GM21825 (cell line): ENCODE measurements around the gene CGN.
"Not testable (repeated sequence)": the region's sequence is repeated elsewhere in the genome, so short reads cannot be mapped to it uniquely, and the experiment has no call there.

Experiments
- ATAC-seq: cut with Tn5 transposase; IDR thresholded peaks from one replicate; pipeline ENCODE4 v1.9.1; 2021; ENCODE audit warnings: mild to moderate bottlenecking, moderate library complexity; ENCODE audit not compliant: unreplicated experiment

Gene CGN

DNA sequence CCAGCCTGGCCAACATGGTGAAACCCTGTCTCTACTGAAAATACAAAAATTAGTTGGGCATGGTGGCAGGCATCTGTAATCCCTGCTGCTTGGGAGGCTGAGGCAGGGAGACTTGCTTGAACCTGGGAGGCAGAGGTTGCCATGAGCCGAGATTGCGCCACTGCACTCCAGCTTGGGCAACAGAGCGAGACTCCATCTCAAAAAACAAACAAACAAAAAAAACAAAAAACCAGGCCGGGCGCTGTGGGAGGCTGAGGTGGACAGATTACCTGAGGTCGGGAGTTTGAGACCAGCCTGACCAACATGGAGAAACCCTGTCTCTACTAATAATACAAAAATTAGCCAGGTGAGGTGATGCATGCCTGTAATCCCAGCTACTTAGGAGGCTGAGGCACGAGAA, 11.2 kb downstream of the CGN start:
- not testable (repeated sequence) for ATAC-seq

DNA sequence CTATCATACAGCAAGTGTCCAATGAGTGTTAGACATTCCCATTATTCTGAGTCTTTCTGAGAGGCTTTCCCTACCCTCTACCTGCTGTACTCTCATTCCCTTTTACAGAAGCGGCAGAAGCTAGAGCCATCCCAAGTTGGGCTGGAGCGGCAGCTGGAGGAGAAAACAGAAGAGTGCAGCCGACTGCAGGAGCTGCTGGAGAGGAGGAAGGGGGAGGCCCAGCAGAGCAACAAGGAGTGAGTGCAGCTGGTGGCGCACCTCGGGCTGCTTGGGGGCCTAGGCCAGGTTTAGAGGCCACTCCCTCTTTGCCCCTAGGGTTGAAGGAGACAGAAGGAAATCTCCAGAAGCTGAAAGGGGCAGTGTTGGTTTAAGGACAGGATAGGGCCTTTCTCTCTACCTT, 12.1 kb downstream of the CGN start:
- ATAC-seq, result no peak

DNA sequence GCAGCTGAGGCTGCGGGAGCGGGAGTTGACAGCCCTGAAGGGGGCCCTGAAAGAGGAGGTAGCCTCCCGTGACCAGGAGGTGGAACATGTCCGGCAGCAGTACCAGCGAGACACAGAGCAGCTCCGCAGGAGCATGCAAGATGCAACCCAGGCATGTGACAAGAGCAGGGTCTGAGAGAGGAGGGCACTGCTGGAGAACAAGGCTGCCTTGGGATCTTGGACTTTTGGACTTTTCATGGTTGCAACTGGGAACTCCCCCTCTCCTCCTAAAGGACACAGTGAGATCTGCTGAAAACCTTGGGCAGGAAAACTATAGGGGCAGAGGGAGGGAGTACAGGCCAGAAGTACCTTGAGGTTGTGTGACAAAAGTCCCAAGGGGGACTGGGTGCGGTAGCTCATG, 13.5 kb downstream of the CGN start:
- ATAC-seq, result no peak

DNA sequence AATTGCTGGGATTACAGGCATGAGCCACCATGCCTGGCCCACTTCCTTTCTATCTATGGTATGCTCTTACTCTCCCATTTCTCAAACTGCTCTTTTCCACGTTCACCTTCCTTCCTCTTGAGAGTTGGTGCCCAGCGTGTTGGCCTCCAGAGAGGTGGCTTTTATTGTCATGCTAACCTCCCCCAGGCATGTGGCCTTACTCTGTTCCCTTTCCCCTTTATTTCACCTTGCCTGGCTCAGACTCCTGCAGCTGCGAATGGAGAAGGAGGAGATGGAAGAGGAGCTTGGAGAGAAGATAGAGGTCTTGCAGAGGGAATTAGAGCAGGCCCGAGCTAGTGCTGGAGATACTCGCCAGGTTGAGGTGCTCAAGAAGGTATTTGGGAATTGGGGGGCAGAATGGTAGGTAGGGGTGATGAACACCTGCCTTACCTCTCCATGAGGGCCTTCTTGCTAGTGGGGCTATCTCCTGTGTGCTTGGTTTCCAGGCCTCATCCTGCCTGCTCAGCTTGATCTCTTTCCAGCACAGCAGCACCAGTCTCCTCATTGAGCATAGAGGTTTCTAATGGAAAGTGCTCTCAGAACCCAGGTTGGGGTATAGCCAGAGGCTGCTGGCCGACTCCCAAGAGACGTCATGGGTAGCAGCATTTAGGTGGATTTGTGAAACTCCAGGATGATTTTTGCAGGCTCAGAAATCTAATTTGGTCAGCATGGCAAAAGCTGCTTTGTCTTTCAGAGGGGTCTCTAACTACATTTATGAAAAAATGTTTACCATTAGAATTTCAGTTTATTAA, 15.7 kb downstream of the CGN start:
- ATAC-seq, result no peak

DNA sequence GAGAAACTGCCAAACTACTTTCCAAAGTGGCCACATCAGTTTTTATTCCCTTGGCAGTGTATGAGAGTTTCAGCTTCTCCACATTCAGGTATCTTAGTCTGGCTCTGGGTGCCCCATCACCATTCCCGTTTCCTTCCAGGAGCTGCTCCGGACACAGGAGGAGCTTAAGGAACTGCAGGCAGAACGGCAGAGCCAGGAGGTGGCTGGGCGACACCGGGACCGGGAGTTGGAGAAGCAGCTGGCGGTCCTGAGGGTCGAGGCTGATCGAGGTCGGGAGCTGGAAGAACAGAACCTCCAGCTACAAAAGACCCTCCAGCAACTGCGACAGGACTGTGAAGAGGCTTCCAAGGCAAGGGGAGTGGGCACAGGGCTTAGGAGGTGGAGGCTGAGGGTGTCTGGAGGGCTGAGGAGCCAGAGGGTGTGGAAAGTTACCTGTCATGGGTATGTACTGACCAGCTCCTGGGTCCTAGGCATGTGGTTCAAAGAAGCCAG, 18.1 kb downstream of the CGN start:
- no peak for ATAC-seq

DNA sequence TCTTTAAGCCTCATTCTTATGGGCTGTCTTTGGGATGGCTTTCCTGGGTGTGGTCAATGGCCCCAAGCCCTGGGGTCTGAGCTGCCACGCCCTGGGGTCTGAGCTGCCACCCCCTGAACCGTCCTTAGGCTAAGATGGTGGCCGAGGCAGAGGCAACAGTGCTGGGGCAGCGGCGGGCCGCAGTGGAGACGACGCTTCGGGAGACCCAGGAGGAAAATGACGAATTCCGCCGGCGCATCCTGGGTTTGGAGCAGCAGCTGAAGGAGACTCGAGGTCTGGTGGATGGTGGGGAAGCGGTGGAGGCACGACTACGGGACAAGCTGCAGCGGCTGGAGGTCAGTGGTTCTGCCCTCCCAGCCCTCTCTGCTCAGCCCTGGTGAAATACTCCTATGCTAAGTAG, 18.6 kb downstream of the CGN start:
- no peak for ATAC-seq

DNA sequence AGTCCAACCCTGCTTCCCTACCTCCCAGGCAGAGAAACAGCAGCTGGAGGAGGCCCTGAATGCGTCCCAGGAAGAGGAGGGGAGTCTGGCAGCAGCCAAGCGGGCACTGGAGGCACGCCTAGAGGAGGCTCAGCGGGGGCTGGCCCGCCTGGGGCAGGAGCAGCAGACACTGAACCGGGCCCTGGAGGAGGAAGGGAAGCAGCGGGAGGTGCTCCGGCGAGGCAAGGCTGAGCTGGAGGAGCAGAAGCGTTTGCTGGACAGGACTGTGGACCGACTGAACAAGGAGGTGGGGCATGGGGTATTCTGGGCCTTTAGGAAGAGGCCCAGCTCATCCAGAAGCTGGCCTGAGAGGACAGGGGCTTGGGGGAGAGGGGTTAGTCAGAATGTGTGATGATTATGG, 19.3 kb downstream of the CGN start:
- no peak for ATAC-seq

DNA sequence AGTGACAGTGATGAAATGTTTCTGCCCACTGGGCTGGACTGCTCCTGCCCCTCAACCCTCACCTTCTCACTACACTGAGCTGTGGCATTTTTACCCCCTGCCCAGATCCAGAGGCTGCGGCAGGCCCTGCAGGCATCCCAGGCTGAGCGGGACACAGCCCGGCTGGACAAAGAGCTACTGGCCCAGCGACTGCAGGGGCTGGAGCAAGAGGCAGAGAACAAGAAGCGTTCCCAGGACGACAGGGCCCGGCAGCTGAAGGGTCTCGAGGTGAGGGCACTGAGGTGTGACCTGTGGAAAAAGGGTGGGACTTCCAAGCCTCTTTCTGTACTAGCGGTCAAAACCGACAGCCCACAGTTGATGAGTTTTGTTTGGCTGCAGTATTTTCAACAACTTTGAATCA, 22.7 kb downstream of the CGN start:
- no peak for ATAC-seq

DNA sequence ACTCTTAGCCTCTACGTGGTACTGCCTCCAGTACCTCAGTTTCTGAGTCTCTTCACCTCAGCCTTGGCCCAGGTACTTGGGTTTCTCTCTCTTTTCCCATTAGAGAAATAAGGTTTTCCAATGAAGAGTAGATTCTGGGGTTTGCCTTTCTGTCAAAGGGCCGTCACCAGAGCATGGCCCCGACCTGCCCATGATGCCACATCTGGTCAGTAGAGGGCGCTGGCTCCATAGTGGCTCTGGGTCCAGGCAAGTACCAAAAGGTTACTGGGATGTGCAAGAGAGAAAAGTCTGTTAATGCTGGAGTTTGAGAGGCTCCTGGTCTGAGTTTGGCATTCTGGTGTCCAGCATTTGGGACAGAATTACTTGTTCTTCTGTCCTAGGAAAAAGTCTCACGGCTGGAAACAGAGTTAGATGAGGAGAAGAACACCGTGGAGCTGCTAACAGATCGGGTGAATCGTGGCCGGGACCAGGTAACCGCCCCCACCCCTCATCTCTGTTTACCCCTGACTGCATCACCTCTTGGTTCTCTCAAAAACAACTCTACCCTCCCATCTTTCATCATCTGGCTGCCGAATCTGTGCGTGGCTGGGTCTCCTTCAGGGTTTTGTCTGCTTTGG, 23.6 kb downstream of the CGN start:
- ATAC-seq, result no peak

DNA sequence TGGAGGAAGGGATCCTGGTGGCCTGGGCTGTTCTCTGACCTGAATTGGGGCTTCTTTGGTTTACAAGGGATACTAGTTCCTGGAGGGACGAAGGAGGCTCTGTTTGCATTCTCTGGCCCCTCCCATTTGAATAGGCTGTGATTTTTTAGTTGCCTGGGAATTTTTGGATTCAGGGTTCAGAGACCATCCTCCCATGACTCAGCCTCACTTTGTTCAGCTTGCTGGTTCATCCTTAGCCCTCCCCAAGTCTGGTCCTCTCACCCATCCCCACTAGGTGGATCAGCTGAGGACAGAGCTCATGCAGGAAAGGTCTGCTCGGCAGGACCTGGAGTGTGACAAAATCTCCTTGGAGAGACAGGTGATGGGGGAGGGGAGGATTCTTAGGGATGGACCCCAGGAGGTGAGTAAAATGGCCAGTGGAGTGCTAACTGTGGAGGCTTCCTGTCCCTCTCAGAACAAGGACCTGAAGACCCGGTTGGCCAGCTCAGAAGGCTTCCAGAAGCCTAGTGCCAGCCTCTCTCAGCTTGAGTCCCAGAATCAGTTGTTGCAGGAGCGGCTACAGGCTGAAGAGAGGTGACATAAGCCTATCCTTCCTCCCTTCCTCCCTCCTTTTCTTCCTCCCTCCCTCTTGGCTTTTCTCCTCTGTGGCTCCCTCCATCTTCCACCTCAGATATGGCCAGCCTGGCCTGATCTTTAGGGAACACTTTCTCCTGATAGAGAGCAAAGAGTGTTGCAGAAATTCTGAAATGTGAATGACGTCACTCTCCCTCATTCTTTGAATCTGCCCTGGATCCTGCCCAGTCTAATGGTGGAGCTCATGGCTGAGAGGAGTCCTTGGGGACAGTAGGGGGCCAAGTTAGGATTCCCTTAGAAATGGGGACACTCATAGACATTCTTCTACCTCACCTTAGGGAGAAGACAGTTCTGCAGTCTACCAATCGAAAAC, 24.4 kb downstream of the CGN start:
- ATAC-seq, result no peak

DNA sequence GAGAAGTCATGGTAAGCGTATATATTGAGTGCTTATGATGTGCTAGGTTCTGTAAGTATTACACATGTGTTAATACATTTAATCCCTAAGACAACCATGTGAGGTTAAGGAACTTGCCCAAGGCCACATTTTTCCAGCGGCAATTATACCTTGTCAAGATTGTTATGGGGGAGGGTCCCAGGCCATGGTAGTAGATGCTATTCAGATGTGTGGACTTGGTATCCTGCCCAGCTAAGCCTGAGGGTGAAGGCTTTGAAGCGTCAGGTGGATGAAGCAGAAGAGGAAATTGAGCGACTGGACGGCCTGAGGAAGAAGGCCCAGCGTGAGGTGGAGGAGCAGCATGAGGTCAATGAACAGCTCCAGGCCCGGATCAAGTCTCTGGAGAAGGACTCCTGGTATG, 25.3 kb downstream of the CGN start:
- no peak for ATAC-seq

DNA sequence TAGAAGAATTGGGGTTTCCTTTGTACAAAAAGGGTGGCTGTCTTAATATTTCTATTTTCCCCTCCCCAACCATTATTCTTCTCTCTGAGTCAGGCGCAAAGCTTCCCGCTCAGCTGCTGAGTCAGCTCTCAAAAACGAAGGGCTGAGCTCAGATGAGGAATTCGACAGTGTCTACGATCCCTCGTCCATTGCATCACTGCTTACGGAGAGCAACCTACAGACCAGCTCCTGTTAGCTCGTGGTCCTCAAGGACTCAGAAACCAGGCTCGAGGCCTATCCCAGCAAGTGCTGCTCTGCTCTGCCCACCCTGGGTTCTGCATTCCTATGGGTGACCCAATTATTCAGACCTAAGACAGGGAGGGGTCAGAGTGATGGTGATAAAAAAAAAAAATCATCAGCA, 25.9 kb downstream of the CGN start:
- no peak for ATAC-seq

DNA sequence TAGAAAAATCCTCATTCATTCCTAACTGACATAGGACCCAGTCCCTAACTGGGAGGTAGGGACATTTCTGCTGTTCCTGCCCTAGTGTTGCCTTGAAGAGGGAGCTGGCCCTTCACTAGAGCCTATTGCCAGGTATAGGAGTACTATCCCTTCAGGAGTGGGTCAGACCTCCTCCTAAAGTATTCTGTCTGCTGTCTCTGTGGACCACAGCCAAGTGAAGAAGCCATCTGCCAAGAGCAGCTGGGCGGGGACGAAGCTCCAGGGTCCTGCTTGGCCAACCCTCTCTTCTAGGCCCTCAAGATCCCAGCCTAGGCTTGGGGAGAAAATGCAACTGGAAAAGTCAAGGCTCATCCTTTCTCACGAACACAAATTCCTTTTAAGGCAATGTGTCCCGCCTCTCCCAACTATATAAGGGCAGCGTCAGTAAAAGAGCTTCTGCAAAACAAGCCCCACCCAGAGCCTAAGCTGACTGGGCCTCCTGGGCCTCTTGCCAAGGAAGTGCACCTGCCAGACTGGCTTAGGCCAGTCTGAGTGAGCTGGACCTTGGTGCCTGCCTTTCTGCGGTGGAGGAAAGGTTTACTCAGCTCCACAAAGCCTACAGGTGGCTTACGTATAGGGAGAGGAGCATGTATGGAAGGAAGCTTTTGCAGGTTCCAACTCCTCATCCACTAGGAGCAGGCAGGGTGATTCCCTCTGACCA, 28.3 kb downstream of the CGN start:
- peak; percentile 25 for ATAC-seq

DNA sequence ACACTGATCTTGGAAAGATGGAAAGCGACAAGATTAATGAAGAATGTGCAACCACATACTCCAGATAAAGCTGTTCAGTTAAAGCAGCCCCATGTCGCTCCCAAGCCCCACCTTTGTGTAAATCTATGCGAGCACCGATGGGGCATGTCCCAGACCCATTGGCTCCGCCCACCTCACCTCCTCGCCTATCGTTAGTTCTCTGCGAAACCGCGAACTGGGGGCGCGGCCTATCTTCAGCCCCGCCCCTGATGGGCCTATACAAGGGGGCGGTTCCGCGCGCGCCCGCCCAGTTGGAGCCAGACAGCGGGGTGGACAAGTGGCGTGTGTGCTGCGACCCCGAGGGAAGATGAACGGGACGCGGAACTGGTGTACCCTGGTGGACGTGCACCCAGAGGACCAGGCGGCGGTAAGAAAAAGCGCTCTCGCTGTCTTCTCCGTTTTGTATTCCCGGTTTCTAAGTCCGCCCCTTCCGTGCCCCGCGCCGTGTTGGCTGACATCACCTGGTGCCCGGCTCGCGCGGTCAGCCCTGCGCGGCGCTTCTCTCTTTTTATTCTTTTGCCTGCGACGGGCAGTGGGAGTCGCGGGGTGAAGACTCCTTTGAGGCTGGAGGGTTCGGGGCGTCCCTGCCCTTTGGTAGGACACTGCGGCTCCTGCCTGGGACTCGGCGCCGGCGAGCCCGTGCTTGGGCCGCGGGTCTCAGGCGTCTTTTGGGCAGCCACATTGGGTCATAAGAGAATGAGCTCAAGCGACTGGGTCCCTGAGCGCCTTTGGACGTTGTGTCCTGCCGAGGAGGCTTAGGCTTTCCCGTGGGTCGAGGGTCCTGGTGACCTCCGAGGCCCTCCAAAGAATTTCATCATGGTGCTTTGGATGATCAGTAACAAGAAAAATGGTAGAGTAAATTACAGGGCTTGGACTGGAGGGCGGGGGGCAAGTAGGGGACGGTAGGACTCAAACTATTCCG, 29.1 kb downstream of the CGN start, which contains the start of gene TUFT1:
Gene TUFT1 (plus strand): TSS at position 289 of the 961 bp plus-strand sequence. CDS start 58 bp downstream, at position 347.
- peak; percentile 91 for ATAC-seq

DNA sequence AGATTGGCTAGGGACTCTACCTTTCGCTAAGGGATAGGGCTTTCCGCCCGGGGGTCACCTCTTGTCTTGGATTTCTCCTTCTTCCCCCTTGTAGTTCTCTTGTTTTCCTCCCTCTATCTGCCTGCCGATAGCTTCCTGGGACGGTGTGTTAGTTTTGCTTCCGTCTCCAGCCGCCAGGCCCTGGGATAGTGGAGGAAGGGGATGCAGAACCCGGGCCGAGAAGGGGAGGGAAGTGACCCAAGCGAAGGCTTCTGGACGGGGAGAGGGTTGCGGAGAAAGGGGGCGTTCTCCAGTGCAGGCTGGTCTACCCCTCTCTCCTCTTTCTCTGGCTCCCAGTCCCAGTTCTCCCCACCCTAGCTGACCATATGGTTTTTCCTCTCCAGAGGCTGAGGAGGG, 29.8 kb downstream of the CGN start:
- ATAC-seq, result no peak

DNA sequence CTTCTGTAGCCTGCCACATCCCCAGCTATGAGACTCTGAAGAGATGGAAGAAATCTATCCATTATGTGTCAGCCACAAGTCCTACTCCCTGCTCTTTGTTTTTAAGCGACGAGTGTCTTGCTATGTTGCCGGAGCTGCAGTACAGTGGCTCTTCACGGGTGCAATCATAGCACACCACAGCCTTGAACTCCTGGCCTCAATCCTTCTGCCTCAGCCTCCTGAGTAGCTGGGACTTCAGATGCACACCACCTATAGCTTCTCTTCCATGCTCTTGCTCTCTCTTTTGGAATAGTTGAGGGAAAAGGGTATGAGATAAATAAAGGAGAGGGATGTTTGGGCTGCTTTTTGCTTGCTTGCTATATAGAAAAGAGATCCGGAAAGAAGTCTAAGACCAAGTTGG, 30.6 kb downstream of the CGN start:
- ATAC-seq, result no peak

DNA sequence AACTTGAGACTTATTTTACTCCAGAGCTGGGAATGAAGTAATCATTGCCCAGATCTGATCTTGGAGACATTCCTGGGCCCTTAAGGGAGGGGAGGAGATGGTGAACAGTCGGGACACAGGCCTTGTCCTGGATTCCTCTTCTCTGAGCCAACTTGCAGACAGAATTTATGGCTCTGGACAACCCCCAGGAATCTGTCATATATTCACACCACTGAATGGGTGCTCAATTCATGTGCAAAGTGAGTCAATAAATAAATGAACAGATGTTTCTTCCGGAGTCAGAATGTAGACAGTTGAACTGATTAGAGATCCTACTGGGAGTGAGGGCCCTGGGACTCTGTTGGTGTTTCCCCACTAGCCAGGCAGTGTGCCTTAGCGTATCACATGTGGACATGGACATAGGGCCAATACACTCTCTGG, 31.5 kb downstream of the CGN start:
- no peak for ATAC-seq

DNA sequence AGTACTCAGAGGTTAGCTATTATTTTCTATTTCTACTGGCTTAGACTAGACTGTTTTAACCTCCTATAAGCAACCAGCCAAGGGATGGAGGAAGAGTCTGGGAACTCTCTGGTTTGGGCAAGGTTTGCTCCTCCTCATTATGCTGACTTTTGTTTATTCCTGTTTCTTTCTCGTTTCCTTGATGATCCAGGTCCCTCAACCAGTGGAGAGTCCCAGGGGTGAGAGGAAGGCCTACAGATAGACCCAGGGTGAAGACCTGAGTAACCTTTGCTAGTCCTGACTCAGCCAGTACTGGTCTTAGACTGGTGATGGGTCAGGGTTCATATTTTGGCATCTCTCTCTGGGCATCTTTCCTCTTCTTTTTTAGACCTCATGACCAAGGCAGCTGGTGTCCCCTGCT, 34.4 kb downstream of the CGN start:
- no peak for ATAC-seq
